Measurements from ENCODE around the gene FGFR2. TPM values are rescaled to one million over a fixed set of nuclear protein-coding genes. Genes with fewer than 3 reads are reported as not detected.

FGFR2 gene
- total and polyA plus RNA-seq, 9 of the 15 experiments (the other 6 are each of a cell fraction or from before 2014, with no cell fraction given): 0.20 TPM; not detected in 8

DNA sequence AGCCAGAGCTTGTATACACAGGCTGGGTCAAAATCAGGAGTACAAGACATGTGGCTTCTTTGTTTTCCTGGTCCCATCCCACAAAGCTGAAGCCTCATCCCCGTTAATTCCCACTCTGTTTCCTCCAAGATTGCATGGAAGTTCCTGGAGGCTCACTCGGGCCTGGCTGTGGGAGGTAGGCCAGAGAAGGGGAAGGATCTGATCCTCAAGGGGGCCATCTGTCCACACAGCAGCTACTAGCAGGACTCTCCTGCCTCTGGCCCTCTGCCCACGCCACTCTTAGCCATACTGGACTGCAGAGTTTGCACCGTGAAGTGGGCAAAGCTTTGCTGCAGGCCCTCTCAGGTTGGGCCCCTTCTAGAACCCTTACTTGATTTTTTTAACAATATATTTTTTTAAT, 160.6 kb downstream of the FGFR2 start:
- FAIRE-seq: no peak
- no peaks in the 10 kb centered on the region for H3K9me3 ChIP-seq (replicated peaks; ENCODE audit: control insufficient read depth, insufficient read depth, low read depth, low read length)
- in situ Hi-C loops (cut with MboI) (no loop called here), intact Hi-C loops (cut with micrococcal nuclease) (no loop called here)
- H4K20me1 ChIP-seq (replicated peaks; ENCODE audit: control insufficient read depth, insufficient read depth, low read length): no peaks in the 10 kb centered on the region
- POLR2A ChIA-PET: interaction anchor here (0.6 to 0.7 kb wide), 2 partner anchors 19 to 266 kb away, joined by 3 read pairs; no protein-coding TSS in a partner anchor
- no peak overlapping the region for H3K27ac ChIP-seq (ENCODE audit: extremely low read depth, low read depth, low read length)
- DNase-seq (ENCODE audit: extremely low read depth in 1 of 4, low spot score in 3 of 4): no peak
- no TSS peak for BruUV-seq (replicated peaks)
- TF ChIP-seq NBN (IDR thresholded peaks at IDR 0.05; ENCODE audit: low read depth) (no peak), ZNF717 (CRISPR knock-in tag; IDR thresholded peaks at IDR 0.05) (no peak), ZNF12 (CRISPR knock-in tag; IDR thresholded peaks at IDR 0.05) (no peak), BCOR (IDR thresholded peaks at IDR 0.05) (no peak), EZH2 (IDR thresholded peaks at IDR 0.05; ENCODE audit: borderline replicate concordance, low read depth, low read length) (no peak)
- TF ChIP-seq, protein P1, sequence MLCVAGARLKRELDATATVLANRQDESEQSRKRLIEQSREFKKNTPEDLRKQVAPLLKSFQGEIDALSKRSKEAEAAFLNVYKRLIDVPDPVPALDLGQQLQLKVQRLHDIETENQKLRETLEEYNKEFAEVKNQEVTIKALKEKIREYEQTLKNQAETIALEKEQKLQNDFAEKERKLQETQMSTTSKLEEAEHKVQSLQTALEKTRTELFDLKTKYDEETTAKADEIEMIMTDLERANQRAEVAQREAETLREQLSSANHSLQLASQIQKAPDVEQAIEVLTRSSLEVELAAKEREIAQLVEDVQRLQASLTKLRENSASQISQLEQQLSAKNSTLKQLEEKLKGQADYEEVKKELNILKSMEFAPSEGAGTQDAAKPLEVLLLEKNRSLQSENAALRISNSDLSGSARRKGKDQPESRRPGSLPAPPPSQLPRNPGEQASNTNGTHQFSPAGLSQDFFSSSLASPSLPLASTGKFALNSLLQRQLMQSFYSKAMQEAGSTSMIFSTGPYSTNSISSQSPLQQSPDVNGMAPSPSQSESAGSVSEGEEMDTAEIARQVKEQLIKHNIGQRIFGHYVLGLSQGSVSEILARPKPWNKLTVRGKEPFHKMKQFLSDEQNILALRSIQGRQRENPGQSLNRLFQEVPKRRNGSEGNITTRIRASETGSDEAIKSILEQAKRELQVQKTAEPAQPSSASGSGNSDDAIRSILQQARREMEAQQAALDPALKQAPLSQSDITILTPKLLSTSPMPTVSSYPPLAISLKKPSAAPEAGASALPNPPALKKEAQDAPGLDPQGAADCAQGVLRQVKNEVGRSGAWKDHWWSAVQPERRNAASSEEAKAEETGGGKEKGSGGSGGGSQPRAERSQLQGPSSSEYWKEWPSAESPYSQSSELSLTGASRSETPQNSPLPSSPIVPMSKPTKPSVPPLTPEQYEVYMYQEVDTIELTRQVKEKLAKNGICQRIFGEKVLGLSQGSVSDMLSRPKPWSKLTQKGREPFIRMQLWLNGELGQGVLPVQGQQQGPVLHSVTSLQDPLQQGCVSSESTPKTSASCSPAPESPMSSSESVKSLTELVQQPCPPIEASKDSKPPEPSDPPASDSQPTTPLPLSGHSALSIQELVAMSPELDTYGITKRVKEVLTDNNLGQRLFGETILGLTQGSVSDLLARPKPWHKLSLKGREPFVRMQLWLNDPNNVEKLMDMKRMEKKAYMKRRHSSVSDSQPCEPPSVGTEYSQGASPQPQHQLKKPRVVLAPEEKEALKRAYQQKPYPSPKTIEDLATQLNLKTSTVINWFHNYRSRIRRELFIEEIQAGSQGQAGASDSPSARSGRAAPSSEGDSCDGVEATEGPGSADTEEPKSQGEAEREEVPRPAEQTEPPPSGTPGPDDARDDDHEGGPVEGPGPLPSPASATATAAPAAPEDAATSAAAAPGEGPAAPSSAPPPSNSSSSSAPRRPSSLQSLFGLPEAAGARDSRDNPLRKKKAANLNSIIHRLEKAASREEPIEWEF (CRISPR knock-in tag; IDR thresholded peaks at IDR 0.05): no peak
- H3K27me3 ChIP-seq (ENCODE audit: control insufficient read depth in 2 of 2, insufficient read depth in 2 of 2, low read length in 2 of 2): no peaks in the 10 kb centered on the region
- no peak for ATAC-seq
- H3K9ac ChIP-seq (ENCODE audit: insufficient read depth in 1 of 2, low read depth in 2 of 2, low read length in 2 of 2): no peak overlapping the region
- no peaks in the 10 kb centered on the region for H3K9me1 ChIP-seq (ENCODE audit: control insufficient read depth, insufficient read depth, low read length)
- WGBS (ENCODE audit: insufficient coverage, low coverage, missing lambda C conversion rate): 0% methylated on average over 2 of the region's 4 CpGs
- H2AFZ ChIP-seq (ENCODE audit: low read depth, low read length): no peak overlapping the region
- H3K36me3 ChIP-seq (ENCODE audit: control insufficient read depth, insufficient read depth, low read length): no peaks in the 10 kb centered on the region
- no peaks in the 10 kb centered on the region for H3K79me2 ChIP-seq (ENCODE audit: control insufficient read depth, insufficient read depth, low read length)
- no peak overlapping the region for H3K4me3 ChIP-seq
- H3K4me2 ChIP-seq (ENCODE audit: insufficient read depth, low read length): no peak overlapping the region
- H3K4me1 ChIP-seq (replicated peaks in 1 of 2; ENCODE audit: control insufficient read depth in 2 of 2, insufficient read depth in 2 of 2, low read length in 2 of 2): no peaks in the 10 kb centered on the region
- CTCF ChIA-PET (ENCODE audit: low intra/inter-chr PET ratio): no interaction called here
